ENCODE measurements around the gene CIB2. TPM values are rescaled to one million over a fixed set of nuclear protein-coding genes. Genes with fewer than 3 reads are reported as not detected.
"Not testable (repeated sequence)": the region's sequence is repeated elsewhere in the genome, so short reads cannot be mapped to it uniquely, and the experiment has no call there.

The CIB2 gene
- polyA plus RNA-seq, 2 donors: 0.49 to 2.6 TPM

DNA sequence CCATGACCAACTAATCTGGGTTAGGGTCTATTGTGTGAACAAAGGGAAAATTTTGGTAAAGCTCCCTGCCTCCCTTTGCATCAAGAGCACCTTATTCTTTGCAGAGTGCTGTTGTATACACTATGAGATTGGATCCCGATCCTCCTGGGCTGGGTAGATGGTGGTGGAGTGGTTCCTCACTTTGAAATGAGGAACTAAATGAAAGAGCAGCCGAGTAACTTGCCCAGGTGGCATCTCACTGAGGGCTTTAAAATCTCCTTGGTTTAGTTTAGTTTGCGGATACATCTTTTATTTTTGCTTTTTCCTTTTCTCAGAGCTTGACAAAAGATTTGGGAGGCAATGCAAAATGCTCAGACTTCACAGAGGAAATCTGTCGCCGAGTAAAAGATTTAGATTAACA lies 37.4 kb upstream of the CIB2 start:
- 86 to 89% methylated on average over 5 of the region's 5 CpGs for WGBS, 2 donors

GRCh38 chr15:78167227-78167888 lies 36.1 kb upstream of the CIB2 start:
- no peaks in the 10 kb centered on the region for H3K4me1 ChIP-seq (ENCODE audit: control insufficient read depth in 2 of 2, insufficient read depth in 2 of 2, low read length in 1 of 2)
- peaks cover 0 to 3% of the 10 kb centered on the region in 2 donors for H3K9me3 ChIP-seq (ENCODE audit: control insufficient read depth in 2 of 2, insufficient read depth in 1 of 2, low read depth in 1 of 2, low read length in 1 of 2)
- no peak overlapping the region for H3K27ac ChIP-seq (ENCODE audit: low read depth in 2 of 2, low read length in 1 of 2)
- WGBS, 2 donors: 87 to 88% methylated on average over 10 of the region's 10 CpGs
- H3K27me3 ChIP-seq (ENCODE audit: control insufficient read depth in 1 of 2, insufficient read depth in 2 of 2, low read length in 2 of 2): no peaks in the 10 kb centered on the region
- no peak overlapping the region for H3K4me3 ChIP-seq (ENCODE audit: low read depth in 1 of 2, low read length in 2 of 2)
- peaks cover 7 to 26% of the 10 kb centered on the region in 2 donors for H3K36me3 ChIP-seq (ENCODE audit: control insufficient read depth in 2 of 2, insufficient read depth in 2 of 2, low read length in 1 of 2)

More for the DNA sequence above, 37.4 kb upstream of the CIB2 start:
- Histone ChIP-seq H3K27me3 (ENCODE audit: control insufficient read depth in 1 of 2, insufficient read depth in 2 of 2, low read length in 2 of 2) (no peaks in the 10 kb centered on the region), H3K9me3 (ENCODE audit: control insufficient read depth in 2 of 2, insufficient read depth in 1 of 2, low read depth in 1 of 2, low read length in 1 of 2) (peaks cover 0 to 3% of the 10 kb centered on the region in 2 donors), H3K4me1 (ENCODE audit: control insufficient read depth in 2 of 2, insufficient read depth in 2 of 2, low read length in 1 of 2) (no peaks in the 10 kb centered on the region), H3K27ac (ENCODE audit: low read depth in 2 of 2, low read length in 1 of 2) (no peak overlapping the region), H3K36me3 (ENCODE audit: control insufficient read depth in 2 of 2, insufficient read depth in 2 of 2, low read length in 1 of 2) (peaks cover 7 to 29% of the 10 kb centered on the region in 2 donors), H3K4me3 (ENCODE audit: low read depth in 1 of 2, low read length in 2 of 2) (no peak overlapping the region)

GRCh38 chr15:78164010-78164409 lies 32.8 kb upstream of the CIB2 start:
- no peaks in the 10 kb centered on the region for H3K27me3 ChIP-seq (ENCODE audit: control insufficient read depth in 1 of 2, insufficient read depth in 2 of 2, low read length in 2 of 2)
- no peak overlapping the region for H3K4me3 ChIP-seq (ENCODE audit: low read depth in 1 of 2, low read length in 2 of 2)
- H3K4me1 ChIP-seq (ENCODE audit: control insufficient read depth in 2 of 2, insufficient read depth in 2 of 2, low read length in 1 of 2): no peaks in the 10 kb centered on the region
- H3K27ac ChIP-seq (ENCODE audit: low read depth in 2 of 2, low read length in 1 of 2): no peak overlapping the region
- no peaks in the 10 kb centered on the region for H3K9me3 ChIP-seq (ENCODE audit: control insufficient read depth in 2 of 2, insufficient read depth in 1 of 2, low read depth in 1 of 2, low read length in 1 of 2)
- peaks cover 14 to 19% of the 10 kb centered on the region in 2 donors for H3K36me3 ChIP-seq (ENCODE audit: control insufficient read depth in 2 of 2, insufficient read depth in 2 of 2, low read length in 1 of 2)
- whole genome bisulfite sequencing, 2 donors: 91 to 96% methylated on average over 2 of the region's 2 CpGs

DNA sequence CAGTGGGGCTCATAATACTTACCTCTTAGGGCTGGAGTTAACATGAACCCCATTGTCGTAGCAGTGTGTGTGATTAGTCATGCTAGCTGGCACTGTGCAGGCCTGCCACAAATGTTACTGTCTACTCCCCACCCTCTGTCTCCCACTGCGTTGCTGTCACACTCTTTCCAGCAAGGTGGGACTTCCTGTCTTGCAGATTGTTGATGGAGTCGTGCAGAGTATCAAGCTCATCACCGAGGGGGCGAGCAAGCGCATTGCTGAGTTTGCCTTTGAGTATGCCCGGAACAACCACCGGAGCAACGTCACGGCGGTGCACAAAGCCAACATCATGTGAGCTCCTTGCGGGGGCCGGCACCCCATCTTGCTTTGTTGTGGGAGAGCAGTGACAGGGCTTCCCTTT lies 30.8 kb upstream of the CIB2 start:
- H3K9me3 ChIP-seq (ENCODE audit: control insufficient read depth in 2 of 2, insufficient read depth in 1 of 2, low read depth in 1 of 2, low read length in 1 of 2): no peaks in the 10 kb centered on the region
- H3K27ac ChIP-seq (ENCODE audit: low read depth in 2 of 2, low read length in 1 of 2): no peak overlapping the region
- H3K4me3 ChIP-seq (ENCODE audit: low read depth in 1 of 2, low read length in 2 of 2): no peak overlapping the region
- WGBS, 2 donors: 86 to 88% methylated on average over 13 of the region's 13 CpGs
- no peaks in the 10 kb centered on the region for H3K27me3 ChIP-seq (ENCODE audit: control insufficient read depth in 1 of 2, insufficient read depth in 2 of 2, low read length in 2 of 2)
- no peaks in the 10 kb centered on the region for H3K4me1 ChIP-seq (ENCODE audit: control insufficient read depth in 2 of 2, insufficient read depth in 2 of 2, low read length in 1 of 2)
- H3K36me3 ChIP-seq (ENCODE audit: control insufficient read depth in 2 of 2, insufficient read depth in 2 of 2, low read length in 1 of 2): peaks cover 14 to 19% of the 10 kb centered on the region in 2 donors

DNA sequence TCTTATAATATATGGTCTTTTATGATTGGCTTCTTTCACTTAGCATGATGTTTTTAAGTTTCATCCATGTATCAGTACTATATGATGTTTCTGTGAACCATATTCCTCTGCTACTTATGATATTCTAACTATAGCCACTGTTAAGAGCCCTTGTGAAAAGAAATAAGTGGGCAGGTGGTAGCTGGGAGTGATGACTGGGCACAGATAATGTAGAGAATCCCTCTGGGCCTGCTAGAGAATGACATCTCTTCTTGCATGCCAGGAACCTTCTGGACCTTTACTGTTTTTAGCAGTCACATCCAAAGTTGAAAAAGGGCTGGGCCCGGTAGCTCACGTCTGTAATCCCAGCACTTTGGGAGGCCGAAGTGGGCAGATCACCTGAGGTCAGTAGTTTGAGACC lies 28.1 kb upstream of the CIB2 start:
- WGBS, 2 donors: 93% methylated on average over 3 of the region's 3 CpGs
- no peaks in the 10 kb centered on the region for H3K4me1 ChIP-seq (ENCODE audit: control insufficient read depth in 2 of 2, insufficient read depth in 2 of 2, low read length in 1 of 2)
- H3K4me3 ChIP-seq (ENCODE audit: low read depth in 1 of 2, low read length in 2 of 2): no peak overlapping the region
- H3K36me3 ChIP-seq (ENCODE audit: control insufficient read depth in 2 of 2, insufficient read depth in 2 of 2, low read length in 1 of 2): peaks cover 10 to 11% of the 10 kb centered on the region in 2 donors
- no peaks in the 10 kb centered on the region for H3K27me3 ChIP-seq (ENCODE audit: control insufficient read depth in 1 of 2, insufficient read depth in 2 of 2, low read length in 2 of 2)
- H3K27ac ChIP-seq (ENCODE audit: low read depth in 2 of 2, low read length in 1 of 2): no peak overlapping the region
- H3K9me3 ChIP-seq (ENCODE audit: control insufficient read depth in 2 of 2, insufficient read depth in 1 of 2, low read depth in 1 of 2, low read length in 1 of 2): no peaks in the 10 kb centered on the region

GRCh38 chr15:78157203-78157602 lies 26.0 kb upstream of the CIB2 start:
- Histone ChIP-seq H3K27ac (ENCODE audit: low read depth in 2 of 2, low read length in 1 of 2) (no peak overlapping the region), H3K4me1 (ENCODE audit: control insufficient read depth in 2 of 2, insufficient read depth in 2 of 2, low read length in 1 of 2) (no peaks in the 10 kb centered on the region), H3K27me3 (ENCODE audit: control insufficient read depth in 1 of 2, insufficient read depth in 2 of 2, low read length in 2 of 2) (no peaks in the 10 kb centered on the region), H3K9me3 (ENCODE audit: control insufficient read depth in 2 of 2, insufficient read depth in 1 of 2, low read depth in 1 of 2, low read length in 1 of 2) (no peaks in the 10 kb centered on the region), H3K36me3 (ENCODE audit: control insufficient read depth in 2 of 2, insufficient read depth in 2 of 2, low read length in 1 of 2) (peaks cover 10% of the 10 kb centered on the region in 2 donors), H3K4me3 (ENCODE audit: low read depth in 1 of 2, low read length in 2 of 2) (no peak overlapping the region)
- 43% methylated on average over 2 of the region's 2 CpGs for WGBS, 2 donors

DNA sequence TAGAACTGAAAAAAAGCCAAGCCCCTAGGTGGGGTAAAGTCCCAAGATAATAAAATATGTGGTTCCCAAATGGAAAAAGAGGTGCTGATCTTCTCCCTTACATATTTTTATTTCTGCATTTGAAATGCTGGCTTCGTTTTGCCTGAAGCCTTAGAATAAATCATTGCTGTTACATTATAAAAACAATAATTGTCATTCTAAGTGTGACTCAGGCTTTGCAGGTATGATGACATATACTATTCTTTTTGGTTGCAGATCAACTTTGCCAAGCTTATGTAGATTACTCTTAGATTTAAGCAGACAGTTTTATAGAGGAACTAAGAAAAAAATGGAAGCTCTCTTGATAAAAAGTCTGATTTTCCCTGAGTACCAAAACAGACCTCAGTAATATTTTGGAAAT lies 25.4 kb upstream of the CIB2 start:
- H3K36me3 ChIP-seq (ENCODE audit: control insufficient read depth in 2 of 2, insufficient read depth in 2 of 2, low read length in 1 of 2): peaks cover 5 to 7% of the 10 kb centered on the region in 2 donors
- WGBS, 2 donors: 39 to 60% methylated on average over 1 of the region's 1 CpG
- H3K27me3 ChIP-seq (ENCODE audit: control insufficient read depth in 1 of 2, insufficient read depth in 2 of 2, low read length in 2 of 2): no peaks in the 10 kb centered on the region
- no peak overlapping the region for H3K27ac ChIP-seq (ENCODE audit: low read depth in 2 of 2, low read length in 1 of 2)
- H3K4me3 ChIP-seq (ENCODE audit: low read depth in 1 of 2, low read length in 2 of 2): no peak overlapping the region
- no peaks in the 10 kb centered on the region for H3K9me3 ChIP-seq (ENCODE audit: control insufficient read depth in 2 of 2, insufficient read depth in 1 of 2, low read depth in 1 of 2, low read length in 1 of 2)
- H3K4me1 ChIP-seq (ENCODE audit: control insufficient read depth in 2 of 2, insufficient read depth in 2 of 2, low read length in 1 of 2): no peaks in the 10 kb centered on the region

DNA sequence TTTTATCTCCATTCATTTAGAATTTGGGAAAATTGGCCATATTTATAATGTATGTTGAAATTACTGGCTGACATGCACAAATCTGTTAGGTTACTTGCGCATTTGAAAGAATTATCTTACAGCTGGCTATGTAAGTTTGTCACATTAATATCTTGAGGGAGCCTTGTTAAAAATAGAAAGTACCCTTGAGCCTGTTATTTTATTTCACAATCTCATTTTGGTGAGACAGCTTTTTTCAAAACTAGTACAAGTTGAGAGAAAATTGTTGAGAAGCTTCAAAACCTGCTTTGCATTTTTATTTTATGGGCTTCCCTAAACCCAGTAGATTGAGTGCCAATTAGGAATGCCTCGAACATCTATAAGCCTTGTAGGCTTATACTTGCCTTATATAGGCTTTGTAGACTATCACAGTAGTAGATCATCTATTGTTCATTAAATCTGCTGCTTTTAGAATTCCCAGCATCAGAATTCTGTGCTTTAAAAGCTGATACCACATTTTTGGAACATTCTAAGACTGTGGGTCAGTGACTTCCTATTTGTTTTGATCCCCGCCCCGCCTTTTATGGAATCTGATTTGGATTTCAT lies 24.2 kb upstream of the CIB2 start:
- H3K9me3 ChIP-seq (ENCODE audit: control insufficient read depth in 2 of 2, insufficient read depth in 1 of 2, low read depth in 1 of 2, low read length in 1 of 2): no peaks in the 10 kb centered on the region
- H3K4me1 ChIP-seq (ENCODE audit: control insufficient read depth in 2 of 2, insufficient read depth in 2 of 2, low read length in 1 of 2): no peaks in the 10 kb centered on the region
- H3K4me3 ChIP-seq (ENCODE audit: low read depth in 1 of 2, low read length in 2 of 2): no peak overlapping the region
- 77 to 82% methylated on average over 4 of the region's 4 CpGs for WGBS, 2 donors
- no peak overlapping the region for H3K27ac ChIP-seq (ENCODE audit: low read depth in 2 of 2, low read length in 1 of 2)
- no peaks in the 10 kb centered on the region for H3K27me3 ChIP-seq (ENCODE audit: control insufficient read depth in 1 of 2, insufficient read depth in 2 of 2, low read length in 2 of 2)
- H3K36me3 ChIP-seq (ENCODE audit: control insufficient read depth in 2 of 2, insufficient read depth in 2 of 2, low read length in 1 of 2): peaks cover 0 to 3% of the 10 kb centered on the region in 2 donors

GRCh38 chr15:78154955-78155354 lies 23.7 kb upstream of the CIB2 start:
- 85 to 87% methylated on average over 3 of the region's 3 CpGs for WGBS, 2 donors
- Histone ChIP-seq H3K4me1 (ENCODE audit: control insufficient read depth in 2 of 2, insufficient read depth in 2 of 2, low read length in 1 of 2) (peaks cover 0 to 3% of the 10 kb centered on the region in 2 donors), H3K27ac (ENCODE audit: low read depth in 2 of 2, low read length in 1 of 2) (no peak overlapping the region), H3K9me3 (ENCODE audit: control insufficient read depth in 2 of 2, insufficient read depth in 1 of 2, low read depth in 1 of 2, low read length in 1 of 2) (no peaks in the 10 kb centered on the region), H3K4me3 (ENCODE audit: low read depth in 1 of 2, low read length in 2 of 2) (no peak overlapping the region), H3K27me3 (ENCODE audit: control insufficient read depth in 1 of 2, insufficient read depth in 2 of 2, low read length in 2 of 2) (no peaks in the 10 kb centered on the region), H3K36me3 (ENCODE audit: control insufficient read depth in 2 of 2, insufficient read depth in 2 of 2, low read length in 1 of 2) (peaks cover 0 to 2% of the 10 kb centered on the region in 2 donors)

DNA sequence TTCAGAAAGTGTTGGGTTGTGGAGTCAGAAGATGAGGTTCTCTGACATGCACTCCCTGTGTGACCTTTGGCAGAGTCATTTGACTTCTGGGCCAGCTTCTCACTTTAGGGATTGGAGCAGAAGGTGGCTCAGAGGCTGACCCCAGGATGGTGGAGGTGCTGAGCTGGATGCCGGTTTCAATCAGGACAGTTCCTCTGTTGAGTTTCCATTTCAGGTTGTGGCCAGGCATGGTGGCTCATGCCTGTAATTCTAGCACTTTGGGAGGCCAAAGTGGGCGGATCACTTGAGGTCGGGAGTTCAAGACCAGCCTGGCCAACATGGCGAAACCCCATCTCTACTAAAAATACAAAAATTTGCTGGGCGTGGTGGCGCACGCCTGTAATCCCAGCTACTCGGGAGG lies 19.8 kb upstream of the CIB2 start:
- H3K27ac ChIP-seq (ENCODE audit: low read depth in 2 of 2, low read length in 1 of 2); H3K36me3 ChIP-seq (ENCODE audit: control insufficient read depth in 2 of 2, insufficient read depth in 2 of 2, low read length in 1 of 2); H3K9me3 ChIP-seq (ENCODE audit: control insufficient read depth in 2 of 2, insufficient read depth in 1 of 2, low read depth in 1 of 2, low read length in 1 of 2); H3K27me3 ChIP-seq (ENCODE audit: control insufficient read depth in 1 of 2, insufficient read depth in 2 of 2, low read length in 2 of 2); H3K4me3 ChIP-seq (ENCODE audit: low read depth in 1 of 2, low read length in 2 of 2): not testable (repeated sequence)
- 94 to 98% methylated on average over 8 of the region's 8 CpGs for WGBS, 2 donors
- H3K4me1 ChIP-seq (ENCODE audit: control insufficient read depth in 2 of 2, insufficient read depth in 2 of 2, low read length in 1 of 2): peaks cover 5 to 16% of the 10 kb centered on the region in 2 donors

Data from esophagus (tissue), 2 donors.